Ishikawa (cell line): Measurements from ENCODE around the gene SLC7A6.

ENCODE experiments used
- CEBPB ChIP-seq: IDR thresholded peaks from 2 replicates; pipeline ENCODE4 v1.6.1; 2012
- CREB1 ChIP-seq: IDR thresholded peaks from 2 replicates; pipeline ENCODE4 v1.6.1; 2012; ENCODE audit warnings: low read depth
- EP300 ChIP-seq: IDR thresholded peaks from 2 replicates; pipeline ENCODE4 v1.6.1; 2012; ENCODE audit warnings: borderline replicate concordance
- FOXM1 ChIP-seq: IDR thresholded peaks from 2 replicates; pipeline ENCODE4 v1.6.1; 2012; ENCODE audit warnings: low read depth, borderline replicate concordance
- NFIC ChIP-seq: IDR thresholded peaks from 2 replicates; pipeline ENCODE4 v1.6.1; 2012
- RAD21 ChIP-seq: IDR thresholded peaks from 2 replicates; pipeline ENCODE4 v1.6.1; 2012; ENCODE audit warnings: low read depth
- TAF1 ChIP-seq: IDR thresholded peaks from 2 replicates; pipeline ENCODE4 v1.6.1; 2012; ENCODE audit warnings: low read depth, mild to moderate bottlenecking
- TCF12 ChIP-seq: IDR thresholded peaks from 2 replicates; pipeline ENCODE4 v1.6.1; 2012; ENCODE audit warnings: low read depth
- TEAD4 ChIP-seq: IDR thresholded peaks from 2 replicates; pipeline ENCODE4 v1.6.1; 2012
- YY1 ChIP-seq: IDR thresholded peaks from 2 replicates; pipeline ENCODE4 v1.6.1; 2012; ENCODE audit warnings: low read depth
- ZBTB7A ChIP-seq: IDR thresholded peaks from 2 replicates; pipeline ENCODE4 v1.6.1; 2012; ENCODE audit warnings: low read depth
- TF ChIP-seq, protein P1 (sequence below): IDR thresholded peaks from 2 replicates; pipeline ENCODE4 v1.6.1; 2012; ENCODE audit warnings: low read depth, mild to moderate bottlenecking
- TF ChIP-seq, protein P2 (sequence below): IDR thresholded peaks from 2 replicates; pipeline ENCODE4 v1.6.1; 2012
- TF ChIP-seq, protein P3 (sequence below): IDR thresholded peaks from 2 replicates; pipeline ENCODE4 v1.6.1; 2012

DNA sequence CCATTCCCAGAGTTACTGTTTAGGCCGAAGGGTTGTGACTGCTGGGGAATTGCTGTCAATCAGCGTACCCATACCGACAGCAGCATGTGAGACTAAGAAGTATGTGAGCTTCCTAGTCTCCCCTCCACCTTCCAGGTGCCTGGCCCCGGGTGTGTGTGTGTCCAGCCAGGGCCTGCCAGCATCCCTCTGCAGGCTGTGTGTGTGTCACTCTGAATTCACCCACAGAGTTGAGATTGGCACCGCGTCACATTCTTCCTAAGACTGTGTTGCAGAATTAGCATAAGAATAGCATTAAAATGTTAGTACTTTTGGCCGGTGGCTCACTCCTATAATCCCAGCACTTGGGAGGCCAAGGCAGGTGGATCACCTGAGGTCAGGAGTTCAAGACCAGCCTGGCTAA is 78.3 kb downstream of the SLC7A6 start:
- no peak for TF ChIP-seq YY1
- TF ChIP-seq, protein P1, sequence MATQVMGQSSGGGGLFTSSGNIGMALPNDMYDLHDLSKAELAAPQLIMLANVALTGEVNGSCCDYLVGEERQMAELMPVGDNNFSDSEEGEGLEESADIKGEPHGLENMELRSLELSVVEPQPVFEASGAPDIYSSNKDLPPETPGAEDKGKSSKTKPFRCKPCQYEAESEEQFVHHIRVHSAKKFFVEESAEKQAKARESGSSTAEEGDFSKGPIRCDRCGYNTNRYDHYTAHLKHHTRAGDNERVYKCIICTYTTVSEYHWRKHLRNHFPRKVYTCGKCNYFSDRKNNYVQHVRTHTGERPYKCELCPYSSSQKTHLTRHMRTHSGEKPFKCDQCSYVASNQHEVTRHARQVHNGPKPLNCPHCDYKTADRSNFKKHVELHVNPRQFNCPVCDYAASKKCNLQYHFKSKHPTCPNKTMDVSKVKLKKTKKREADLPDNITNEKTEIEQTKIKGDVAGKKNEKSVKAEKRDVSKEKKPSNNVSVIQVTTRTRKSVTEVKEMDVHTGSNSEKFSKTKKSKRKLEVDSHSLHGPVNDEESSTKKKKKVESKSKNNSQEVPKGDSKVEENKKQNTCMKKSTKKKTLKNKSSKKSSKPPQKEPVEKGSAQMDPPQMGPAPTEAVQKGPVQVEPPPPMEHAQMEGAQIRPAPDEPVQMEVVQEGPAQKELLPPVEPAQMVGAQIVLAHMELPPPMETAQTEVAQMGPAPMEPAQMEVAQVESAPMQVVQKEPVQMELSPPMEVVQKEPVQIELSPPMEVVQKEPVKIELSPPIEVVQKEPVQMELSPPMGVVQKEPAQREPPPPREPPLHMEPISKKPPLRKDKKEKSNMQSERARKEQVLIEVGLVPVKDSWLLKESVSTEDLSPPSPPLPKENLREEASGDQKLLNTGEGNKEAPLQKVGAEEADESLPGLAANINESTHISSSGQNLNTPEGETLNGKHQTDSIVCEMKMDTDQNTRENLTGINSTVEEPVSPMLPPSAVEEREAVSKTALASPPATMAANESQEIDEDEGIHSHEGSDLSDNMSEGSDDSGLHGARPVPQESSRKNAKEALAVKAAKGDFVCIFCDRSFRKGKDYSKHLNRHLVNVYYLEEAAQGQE = no peak
- no peak for TF ChIP-seq TCF12
- no peak for TF ChIP-seq TEAD4
- TF ChIP-seq CEBPB = no peak
- TF ChIP-seq, protein P2, sequence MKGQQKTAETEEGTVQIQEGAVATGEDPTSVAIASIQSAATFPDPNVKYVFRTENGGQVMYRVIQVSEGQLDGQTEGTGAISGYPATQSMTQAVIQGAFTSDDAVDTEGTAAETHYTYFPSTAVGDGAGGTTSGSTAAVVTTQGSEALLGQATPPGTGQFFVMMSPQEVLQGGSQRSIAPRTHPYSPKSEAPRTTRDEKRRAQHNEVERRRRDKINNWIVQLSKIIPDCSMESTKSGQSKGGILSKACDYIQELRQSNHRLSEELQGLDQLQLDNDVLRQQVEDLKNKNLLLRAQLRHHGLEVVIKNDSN = no peak
- TF ChIP-seq, protein P3, sequence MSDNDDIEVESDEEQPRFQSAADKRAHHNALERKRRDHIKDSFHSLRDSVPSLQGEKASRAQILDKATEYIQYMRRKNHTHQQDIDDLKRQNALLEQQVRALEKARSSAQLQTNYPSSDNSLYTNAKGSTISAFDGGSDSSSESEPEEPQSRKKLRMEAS = no peak
- TF ChIP-seq FOXM1 = no peak
- no peak for TF ChIP-seq EP300
- TF ChIP-seq NFIC = no peak
- TF ChIP-seq TAF1 = no peak
- no peak for TF ChIP-seq ZBTB7A
- no peak for TF ChIP-seq RAD21
- no peak for TF ChIP-seq CREB1
